H1 (cell line): ENCODE results near the gene ANKRD13B. TPM values are rescaled to one million over a fixed set of nuclear protein-coding genes. Genes with fewer than 3 reads are reported as not detected.

Experiments
- CTCF ChIA-PET: fragments of 300-600 bp; sonication (Branson Sonifier 250); formaldehyde crosslinking; loops from one replicate; lab custom pipeline; 2021; ENCODE audit not compliant: partially characterized antibody; lab: Charles Lee
- POLR2A ChIA-PET: fragments of 300-600 bp; sonication (Branson Sonifier 250); formaldehyde crosslinking; loops from one replicate; lab custom pipeline; 2021; ENCODE audit warnings: inconsistent platforms; ENCODE audit not compliant: partially characterized antibody; lab: Charles Lee
- DNase-seq, 2 experiments: peaks; one replicate each; pipeline versions ENCODE4 v3.0.0 to v3.0.0-alpha.2; 2010 to 2022; ENCODE audit warnings: low spot score in 2 of 2, low read depth in 1 of 2, mixed read lengths in 1 of 2
- FAIRE-seq: peaks from 2 replicates; lab custom pipeline; 2011; peaks lifted over from hg19 to GRCh38; lab: Jason Lieb, UNC
- H2AFZ ChIP-seq: 2 replicates; pipeline ENCODE4 v1.8.1; 2012; ENCODE audit warnings: low read length, inconsistent platforms
- H2AK5ac ChIP-seq: 2 replicates; pipeline ENCODE4 v1.6.1; 2013; ENCODE audit warnings: low read depth, low read length
- H2BK120ac ChIP-seq: replicated peaks from 2 replicates; pipeline ENCODE3; 2013; ENCODE audit warnings: low read depth, low read length, inconsistent platforms
- H2BK12ac ChIP-seq: 2 replicates; pipeline ENCODE4 v1.6.1; 2013; ENCODE audit warnings: low read depth, low read length
- H2BK15ac ChIP-seq: 2 replicates; pipeline ENCODE4 v1.6.1; 2013; ENCODE audit warnings: low read length
- H2BK20ac ChIP-seq: 2 replicates; pipeline ENCODE4 v1.6.1; 2013; ENCODE audit warnings: low read length
- H2BK5ac ChIP-seq: 2 replicates; pipeline ENCODE4 v1.6.1; 2013; ENCODE audit warnings: low read depth, low read length
- H3K14ac ChIP-seq: 2 replicates; pipeline ENCODE4 v1.6.1; 2013; ENCODE audit warnings: inconsistent platforms; ENCODE audit not compliant: insufficient read length
- H3K18ac ChIP-seq: 2 replicates; pipeline ENCODE4 v1.6.1; 2013; ENCODE audit warnings: low read length; ENCODE audit errors: extremely low read depth
- H3K23ac ChIP-seq: 2 replicates; pipeline ENCODE4 v1.6.1; 2013; ENCODE audit warnings: inconsistent platforms; ENCODE audit not compliant: insufficient read length
- H3K23me2 ChIP-seq: 2 replicates; pipeline ENCODE4 v1.6.1; 2013; ENCODE audit warnings: low read depth, low read length
- H3K27ac ChIP-seq: 2 replicates; pipeline ENCODE4 v1.6.1; 2011; ENCODE audit warnings: low read depth, low read length, inconsistent platforms
- H3K27me3 ChIP-seq, 4 experiments: replicated peaks in 1 of 4; 1 replicate in 1 of 4; 2 replicates in 3 of 4; pipeline versions ENCODE4 v1.6.1 to v1.8.1; 2011 to 2013; ENCODE audit warnings: low read length in 3 of 4, mild to moderate bottlenecking in 3 of 4, inconsistent platforms in 2 of 4, mixed read lengths in 2 of 4, moderate library complexity in 1 of 4; ENCODE audit not compliant: control insufficient read depth in 3 of 4, insufficient read depth in 3 of 4; ENCODE audit errors: extremely low read depth in 1 of 4
- H3K36me3 ChIP-seq, 4 experiments: 2 replicates each; pipeline versions ENCODE4 v1.6.1 to v1.8.1; 2011 to 2013; ENCODE audit warnings: mild to moderate bottlenecking in 4 of 4, low read length in 3 of 4, moderate library complexity in 2 of 4, control low read depth in 1 of 4, inconsistent platforms in 1 of 4; ENCODE audit not compliant: insufficient read depth in 4 of 4, control insufficient read depth in 2 of 4
- H3K4ac ChIP-seq: replicated peaks from 2 replicates; pipeline ENCODE3; 2013; ENCODE audit warnings: low read length, low read depth, mixed read lengths, inconsistent platforms; ENCODE audit not compliant: insufficient read length
- H3K4me1 ChIP-seq, 4 experiments: replicated peaks in 1 of 4; 1 replicate in 1 of 4; 2 replicates in 3 of 4; pipeline versions ENCODE4 v1.6.1 to v1.8.1; 2011 to 2013; ENCODE audit warnings: low read length in 3 of 4, inconsistent platforms in 2 of 4, mixed read lengths in 1 of 4; ENCODE audit not compliant: insufficient read depth in 4 of 4, control insufficient read depth in 3 of 4
- H3K4me2 ChIP-seq, 2 experiments: 2 replicates each; pipeline versions ENCODE4 v1.6.1 to v1.8.1; 2011 to 2013; ENCODE audit warnings: low read depth in 2 of 2, low read length in 2 of 2, control low read depth in 1 of 2, inconsistent platforms in 1 of 2, mild to moderate bottlenecking in 1 of 2; ENCODE audit not compliant: insufficient read depth in 1 of 2
- H3K4me3 ChIP-seq, 4 experiments: fragments of 200-600, 300-600 bp in 1 of 4; sonication (generic), shearing (Covaris generic), sonication (Bioruptor Twin) in 1 of 4; 2 replicates each; pipeline versions ENCODE4 v1.5.1 to v1.8.1; 2011 to 2016; ENCODE audit warnings: low read length in 4 of 4, low read depth in 3 of 4, control low read depth in 2 of 4, inconsistent platforms in 2 of 4, mild to moderate bottlenecking in 2 of 4, mixed read lengths in 1 of 4, moderate library complexity in 1 of 4; ENCODE audit not compliant: insufficient read depth in 2 of 4; ENCODE audit errors: extremely low read depth in 1 of 4
- H3K56ac ChIP-seq: replicated peaks from 2 replicates; pipeline ENCODE3; 2013; ENCODE audit warnings: low read depth, mild to moderate bottlenecking, mixed read lengths, low read length, inconsistent platforms; ENCODE audit not compliant: insufficient read length
- H3K79me1 ChIP-seq: 2 replicates; pipeline ENCODE4 v1.6.1; 2013; ENCODE audit warnings: low read depth, low read length, control low read depth
- H3K79me2 ChIP-seq, 2 experiments: 2 replicates each; pipeline versions ENCODE4 v1.6.1 to v1.8.1; 2012 to 2013; ENCODE audit warnings: low read length in 2 of 2, mild to moderate bottlenecking in 2 of 2, inconsistent platforms in 1 of 2; ENCODE audit not compliant: insufficient read depth in 2 of 2, control insufficient read depth in 1 of 2
- H3K9ac ChIP-seq, 4 experiments: replicated peaks in 1 of 4; 1 replicate in 1 of 4; 2 replicates in 3 of 4; pipeline versions ENCODE4 v1.6.1 to v1.8.1; 2011 to 2013; ENCODE audit warnings: low read depth in 3 of 4, low read length in 3 of 4, control low read depth in 2 of 4, mild to moderate bottlenecking in 2 of 4, moderate library complexity in 2 of 4, inconsistent platforms in 1 of 4; ENCODE audit errors: extremely low read depth in 1 of 4
- H3K9me3 ChIP-seq, 2 experiments: 2 replicates each; pipeline versions ENCODE4 v1.6.1 to v1.8.1; 2012 to 2013; ENCODE audit warnings: mild to moderate bottlenecking in 2 of 2, moderate library complexity in 2 of 2, control low read depth in 1 of 2, inconsistent platforms in 1 of 2, low read depth in 1 of 2, low read length in 1 of 2, mixed read lengths in 1 of 2; ENCODE audit not compliant: insufficient read depth in 2 of 2
- H4K20me1 ChIP-seq, 2 experiments: replicated peaks in 1 of 2; 2 replicates each; pipeline versions ENCODE3 to v1.8.1; 2011 to 2013; ENCODE audit warnings: inconsistent platforms in 2 of 2, low read length in 2 of 2, mild to moderate bottlenecking in 1 of 2; ENCODE audit not compliant: insufficient read depth in 2 of 2, control insufficient read depth in 1 of 2
- H4K5ac ChIP-seq: 2 replicates; pipeline ENCODE4 v1.6.1; 2013; ENCODE audit warnings: low read length, low read depth, mixed read lengths, inconsistent platforms; ENCODE audit not compliant: insufficient read length
- H4K8ac ChIP-seq: 2 replicates; pipeline ENCODE4 v1.8.0; 2013; ENCODE audit warnings: mild to moderate bottlenecking, moderate library complexity, low read length, inconsistent platforms; ENCODE audit not compliant: insufficient read depth; ENCODE audit errors: extremely low read depth
- H4K91ac ChIP-seq: replicated peaks from 2 replicates; pipeline ENCODE3; 2013; ENCODE audit warnings: low read length, mixed read lengths, inconsistent platforms; ENCODE audit not compliant: insufficient read length
- BRCA1 ChIP-seq: IDR thresholded peaks from 2 replicates; pipeline ENCODE4 v1.6.1; 2012; ENCODE audit warnings: low read depth, low read length, improper control_type of control experiment
- CREB1 ChIP-seq: IDR thresholded peaks from 2 replicates; pipeline ENCODE4 v1.6.1; 2012; ENCODE audit warnings: inconsistent platforms
- E2F6 ChIP-seq: IDR thresholded peaks from 2 replicates; pipeline ENCODE4 v1.6.1; 2012; ENCODE audit warnings: inconsistent platforms
- FOSL1 ChIP-seq: IDR thresholded peaks from 2 replicates; pipeline ENCODE4 v1.6.1; 2011; ENCODE audit warnings: mild to moderate bottlenecking, low read depth, low read length, moderate library complexity; ENCODE audit not compliant: insufficient read depth
- GTF2F1 ChIP-seq: IDR thresholded peaks from 2 replicates; pipeline ENCODE4 v1.6.1; 2012; ENCODE audit warnings: low read depth, low read length, improper control_type of control experiment, borderline replicate concordance
- NRF1 ChIP-seq: IDR thresholded peaks from 2 replicates; pipeline ENCODE4 v1.6.1; 2011; ENCODE audit warnings: mild to moderate bottlenecking, low read depth, low read length, improper control_type of control experiment
- WGBS, 2 experiments: shearing (Covaris generic) in 1 of 2; methylation state at CpG; one replicate each; pipeline versions ENCODE4 v1.1.6 to v1.1.7; 2013 to 2015; ENCODE audit warnings: low lambda C conversion rate in 2 of 2, mixed read lengths in 2 of 2, inconsistent platforms in 1 of 2, low coverage in 1 of 2, missing lambda C conversion rate in 1 of 2; ENCODE audit not compliant: insufficient replicate concordance in 2 of 2, insufficient coverage in 1 of 2, insufficient read length in 1 of 2; ENCODE audit errors: extremely low coverage in 1 of 2, missing lambda C conversion rate in 1 of 2; 5-methylcytosine and 5-hydroxymethylcytosine counted together
- polyA plus RNA-seq, 7 experiments: library from polyadenylated mRNA; depleted of rRNA in 3 of 7; stranded (reverse) in 5 of 7; unstranded in 2 of 7; fragments of >200 nt in 5 of 7; fragments of 200-250 nt in 2 of 7; gene quantifications; 1 replicate in 5 of 7; 2 replicates in 1 of 7; 4 replicates in 1 of 7; pipeline versions ENCODE4 v1.2.1 to v1.2.3, GENCODE V29; 2011 to 2013; ENCODE audit warnings: missing spikeins in 2 of 7, mixed read lengths in 2 of 7
- total RNA-seq: library from RNA; stranded (reverse); fragmentation: NEBNext Ultra II Directional; extraction: Animal tissue kit (Norgen Biotek cat#: 25700); gene quantifications from 2 replicates; pipeline ENCODE4 v1.2.1, GENCODE V29; 2021

Gene ANKRD13B
- total and polyA plus RNA-seq, 2 of the 8 experiments (the other 6 are each of a cell fraction or from before 2014, with no cell fraction given) = 16.4 to 48.5 TPM

GRCh38 chr17:29546830-29547229, 46.1 kb upstream of the ANKRD13B start:
- DNase-seq = no peak
- H3K18ac ChIP-seq = no peak overlapping the region
- H3K79me2 ChIP-seq = no peaks in the 10 kb centered on the region
- H3K4ac ChIP-seq = no peak overlapping the region
- H3K23me2 ChIP-seq = no peaks in the 10 kb centered on the region
- peaks cover 4 to 18% (median 11%) of the 10 kb centered on the region in 4 experiments; a peak in 7 of 8 replicates for H3K36me3 ChIP-seq
- H3K9ac ChIP-seq = no peak overlapping the region
- POLR2A ChIA-PET = no interaction called here
- 88% methylated on average over 1 of the region's 1 CpG; no CpG with 5 or more reads in 1 of the 2 experiments for WGBS, 2 experiments
- H3K56ac ChIP-seq = no peak overlapping the region
- no peak overlapping the region for H2BK20ac ChIP-seq
- no peak overlapping the region for H4K8ac ChIP-seq
- H3K4me1 ChIP-seq = no peaks in the 10 kb centered on the region
- H3K79me1 ChIP-seq = no peaks in the 10 kb centered on the region
- no peak overlapping the region for H2AFZ ChIP-seq
- H4K91ac ChIP-seq = no peak overlapping the region
- H3K4me3 ChIP-seq = no peak overlapping the region
- no peak overlapping the region for H2BK15ac ChIP-seq
- no peak overlapping the region for H4K5ac ChIP-seq
- H2AK5ac ChIP-seq = no peak overlapping the region
- H2BK5ac ChIP-seq = no peak overlapping the region
- TF ChIP-seq FOSL1 (no peak), GTF2F1 (no peak), E2F6 (no peak), NRF1 (no peak), CREB1 (no peak), BRCA1 (no peak)
- H3K14ac ChIP-seq = no peak overlapping the region
- H2BK120ac ChIP-seq = no peak overlapping the region
- H3K4me2 ChIP-seq = no peak overlapping the region
- CTCF ChIA-PET = interaction anchor here (0.6 to 0.8 kb wide), 2 partner anchors 155 to 177 kb away, joined by 3 read pairs; no protein-coding TSS in a partner anchor
- H3K23ac ChIP-seq = no peak overlapping the region
- no peak overlapping the region for H2BK12ac ChIP-seq
- H4K20me1 ChIP-seq = no peaks in the 10 kb centered on the region
- H3K9me3 ChIP-seq = no peaks in the 10 kb centered on the region
- no peaks in the 10 kb centered on the region for H3K27me3 ChIP-seq
- no peak for FAIRE-seq
- H3K27ac ChIP-seq = no peak overlapping the region
